Adipocyte (in vitro differentiated cells): ENCODE measurements around the gene RANBP17.

ENCODE experiments used
- DNase-seq: peaks from one replicate; pipeline ENCODE4 v3.0.0-alpha.2; 2015; ENCODE audit warnings: low read depth
- H3K27me3 ChIP-seq: replicated peaks from 2 replicates; pipeline ENCODE4 v1.7.0; 2013; ENCODE audit warnings: mild to moderate bottlenecking, low read length, moderate library complexity; ENCODE audit not compliant: control insufficient read depth, insufficient read depth
- H3K36me3 ChIP-seq: 2 replicates; pipeline ENCODE4 v1.7.0; 2013; ENCODE audit warnings: low read length, mild to moderate bottlenecking, moderate library complexity; ENCODE audit not compliant: control insufficient read depth, insufficient read depth, severe bottlenecking
- H3K4me1 ChIP-seq: 2 replicates; pipeline ENCODE4 v1.7.0; 2013; ENCODE audit warnings: mild to moderate bottlenecking, low read length, moderate library complexity; ENCODE audit not compliant: control insufficient read depth, insufficient read depth
- H3K4me3 ChIP-seq: 2 replicates; pipeline ENCODE4 v1.7.0; 2013; ENCODE audit warnings: mild to moderate bottlenecking, low read length, moderate library complexity
- H3K9ac ChIP-seq: 2 replicates; pipeline ENCODE4 v1.7.0; 2013; ENCODE audit warnings: mild to moderate bottlenecking, low read length, moderate library complexity
- H3K9me3 ChIP-seq: 2 replicates; pipeline ENCODE4 v1.7.0; 2013; ENCODE audit warnings: mild to moderate bottlenecking, low read length, moderate library complexity; ENCODE audit not compliant: control insufficient read depth

Gene RANBP17

DNA sequence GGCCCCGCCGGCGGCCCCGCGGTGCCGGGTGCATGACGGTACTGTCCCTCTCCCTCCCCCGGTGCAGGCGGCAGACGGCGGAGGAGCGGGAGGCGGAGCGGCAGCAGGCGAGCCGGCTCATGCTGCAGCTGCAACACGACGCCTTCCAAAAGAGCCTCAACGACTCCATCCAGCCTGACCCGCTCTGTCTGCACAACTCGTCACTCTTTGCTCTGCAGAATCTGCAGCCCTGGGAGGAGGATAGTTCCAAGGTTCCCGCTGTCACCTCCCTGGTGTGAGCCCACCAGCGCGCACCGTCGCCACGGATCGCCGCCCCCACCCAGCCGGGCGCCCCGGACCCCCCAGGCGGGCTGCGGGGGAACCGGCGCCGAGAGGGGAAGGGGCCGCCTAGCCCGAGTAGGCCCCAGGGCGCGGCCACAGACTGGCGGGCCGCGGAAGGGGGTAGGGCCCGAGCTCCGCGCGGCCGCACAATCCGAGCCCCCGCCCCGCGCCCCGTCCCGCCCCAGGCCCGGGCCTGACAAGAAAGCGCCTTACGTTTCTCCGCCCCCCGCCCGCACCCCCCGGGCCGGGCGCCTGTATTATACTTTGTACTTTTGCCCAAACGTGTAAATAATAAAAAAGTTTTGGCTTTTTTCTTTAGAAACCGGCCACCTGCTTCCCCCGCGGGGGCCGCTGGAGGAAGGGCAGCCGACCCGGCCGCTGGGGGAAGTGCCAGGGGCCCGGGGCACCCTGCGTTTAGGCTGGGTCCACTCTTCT lies 449.7 kb downstream of the RANBP17 start:
- H3K36me3 ChIP-seq = no peaks in the 10 kb centered on the region
- H3K9me3 ChIP-seq = peaks cover 3% of the 10 kb centered on the region
- H3K9ac ChIP-seq = no peak overlapping the region
- H3K27me3 ChIP-seq = peaks cover 78% of the 10 kb centered on the region
- DNase-seq = peak; percentile 61
- no peak overlapping the region for H3K4me3 ChIP-seq
- H3K4me1 ChIP-seq = peaks cover 6% of the 10 kb centered on the region

DNA sequence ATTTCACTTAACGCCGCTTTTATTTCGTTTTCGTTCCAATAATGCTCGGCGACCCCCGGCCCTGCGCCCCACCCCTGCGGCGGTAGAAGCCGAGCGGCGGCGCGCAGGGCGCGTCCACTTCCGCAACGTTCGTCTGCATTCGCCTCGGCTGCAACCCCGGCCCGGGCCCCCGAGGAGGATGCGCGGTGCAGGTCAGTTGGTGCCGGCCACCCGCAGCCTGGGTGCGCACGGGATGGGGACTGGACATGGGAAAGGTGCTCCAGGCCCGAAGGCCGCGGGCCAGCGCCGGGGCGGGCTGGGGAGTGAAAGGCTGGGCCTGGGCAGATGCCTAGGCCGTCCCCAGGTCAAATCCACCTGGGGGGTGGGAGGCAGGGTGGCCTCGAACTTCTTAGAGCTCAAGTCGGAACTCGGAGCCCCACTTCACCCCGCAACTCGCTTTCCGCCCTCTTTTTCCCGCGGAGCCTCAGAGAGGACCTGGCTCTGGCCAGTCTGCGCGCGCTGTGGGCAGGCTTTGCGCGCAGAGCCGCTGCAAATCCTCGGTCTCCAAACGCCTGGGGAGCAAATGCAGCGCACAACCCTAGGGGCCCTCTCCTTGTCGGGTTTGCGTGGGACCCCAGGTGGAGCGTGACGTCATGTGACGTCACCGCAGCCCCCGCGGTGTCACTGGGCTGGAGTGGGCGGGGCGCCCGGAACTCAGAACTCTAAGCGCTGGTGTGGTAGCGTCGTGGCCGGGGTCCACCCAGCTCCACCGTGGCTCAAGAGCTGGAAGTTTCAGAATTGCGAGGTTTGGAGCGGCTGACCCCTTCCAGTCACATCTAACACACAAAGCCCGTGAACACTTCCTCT lies 450.5 kb downstream of the RANBP17 start:
- DNase-seq = no peak
- Histone ChIP-seq H3K4me1 (peaks cover 9% of the 10 kb centered on the region), H3K27me3 (peaks cover 78% of the 10 kb centered on the region), H3K4me3 (no peak overlapping the region), H3K9me3 (peaks cover 3% of the 10 kb centered on the region), H3K9ac (no peak overlapping the region), H3K36me3 (no peaks in the 10 kb centered on the region)

- H3K4me1 ChIP-seq = peaks cover 9% of the 10 kb centered on the region
- no peak overlapping the region for H3K4me3 ChIP-seq
- no peak overlapping the region for H3K9ac ChIP-seq
Measured at GRCh38 chr5:171313481-171314206, 451.8 kb downstream of the RANBP17 start.

GRCh38 chr5:171314728-171315385 lies 453.0 kb downstream of the RANBP17 start:
- Histone ChIP-seq H3K36me3 (no peaks in the 10 kb centered on the region), H3K4me1 (peaks cover 9% of the 10 kb centered on the region), H3K9ac (no peak overlapping the region), H3K4me3 (peak overlapping the region; percentile 36), H3K27me3 (peaks cover 78% of the 10 kb centered on the region), H3K9me3 (no peaks in the 10 kb centered on the region)
- DNase-seq = peak; percentile 41

More at GRCh38 chr5:171313481-171314206, 451.8 kb downstream of the RANBP17 start:
- Histone ChIP-seq H3K36me3 (no peaks in the 10 kb centered on the region), H3K9me3 (no peaks in the 10 kb centered on the region), H3K27me3 (peaks cover 76% of the 10 kb centered on the region)
- no peak for DNase-seq

DNA sequence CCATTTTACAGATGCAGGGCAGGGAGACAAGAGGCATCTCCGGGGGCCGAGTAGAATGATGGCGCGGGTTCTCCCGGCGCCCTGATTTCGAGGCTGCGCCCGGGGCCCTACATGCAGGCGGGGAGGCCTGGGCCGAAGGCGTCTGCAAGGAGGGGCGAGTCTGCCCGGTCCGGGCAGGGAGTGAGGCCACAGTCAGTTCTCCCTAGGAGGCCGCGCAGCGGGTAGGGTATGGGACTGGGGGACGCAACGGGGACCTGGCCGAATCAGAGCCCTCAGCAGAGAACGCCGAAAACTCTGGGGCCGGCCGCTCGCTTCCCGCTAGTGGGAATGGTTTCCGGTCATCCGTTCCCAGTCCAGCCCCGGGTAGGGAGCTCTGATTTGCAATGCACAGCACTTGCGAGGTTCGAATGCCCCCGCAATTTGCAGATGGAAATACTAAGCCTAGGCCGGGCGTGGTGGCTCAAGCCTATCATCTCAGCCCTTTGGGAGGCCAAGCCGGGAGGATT lies 453.6 kb downstream of the RANBP17 start:
- DNase-seq = no peak

DNA sequence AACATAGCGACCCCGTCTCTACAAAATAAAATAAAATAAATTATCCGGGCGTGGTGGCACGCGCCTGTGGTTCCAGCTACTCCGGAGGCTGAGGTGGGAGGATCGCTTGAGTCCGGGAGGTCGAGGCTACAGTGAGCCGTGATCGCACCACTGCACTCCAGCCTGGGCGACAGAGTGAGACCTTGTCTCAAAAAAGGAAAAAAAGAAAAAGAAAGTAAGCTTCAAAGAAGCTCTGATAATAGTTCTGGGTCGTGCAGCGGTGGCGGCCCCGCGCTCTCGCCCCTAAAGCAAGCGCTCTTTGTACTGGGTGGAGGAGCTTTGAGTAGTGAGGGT lies 454.1 kb downstream of the RANBP17 start:
- peaks cover 81% of the 10 kb centered on the region for H3K27me3 ChIP-seq
- H3K9ac ChIP-seq = no peak overlapping the region
- no peaks in the 10 kb centered on the region for H3K36me3 ChIP-seq
- DNase-seq = no peak
- no peaks in the 10 kb centered on the region for H3K9me3 ChIP-seq
- no peak overlapping the region for H3K4me3 ChIP-seq
- H3K4me1 ChIP-seq = peaks cover 9% of the 10 kb centered on the region

More for the DNA sequence above, 453.6 kb downstream of the RANBP17 start:
- no peaks in the 10 kb centered on the region for H3K9me3 ChIP-seq
- peaks cover 83% of the 10 kb centered on the region for H3K27me3 ChIP-seq
- peaks cover 9% of the 10 kb centered on the region for H3K4me1 ChIP-seq
- H3K36me3 ChIP-seq = no peaks in the 10 kb centered on the region
- peak overlapping the region; percentile 36 for H3K4me3 ChIP-seq
- no peak overlapping the region for H3K9ac ChIP-seq

- peaks cover 9% of the 10 kb centered on the region for H3K4me1 ChIP-seq
- H3K27me3 ChIP-seq = peaks cover 82% of the 10 kb centered on the region
- H3K9me3 ChIP-seq = no peaks in the 10 kb centered on the region
- H3K36me3 ChIP-seq = no peaks in the 10 kb centered on the region
- no peak overlapping the region for H3K4me3 ChIP-seq
- H3K9ac ChIP-seq = no peak overlapping the region
- DNase-seq = no peak
Measured at GRCh38 chr5:171316258-171317121, 454.7 kb downstream of the RANBP17 start.

DNA sequence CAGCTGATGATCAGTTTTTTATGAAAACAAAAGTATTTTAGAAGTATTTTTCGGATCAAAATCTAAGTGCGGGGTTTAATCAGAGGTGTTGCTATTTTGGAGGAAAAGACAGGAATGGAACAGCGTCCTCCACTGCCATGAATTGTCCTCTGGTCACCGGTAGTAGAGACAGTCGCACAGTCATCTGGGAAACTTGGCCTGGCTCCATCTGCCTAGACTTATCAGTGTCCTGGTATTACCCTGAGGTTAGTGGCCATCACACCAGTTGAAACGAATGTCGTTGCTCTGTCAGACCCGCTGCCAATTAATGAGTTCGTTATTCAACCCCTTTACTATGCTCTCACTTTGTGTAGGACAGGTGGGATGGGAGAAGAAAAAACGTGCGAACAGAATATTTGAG lies 455.4 kb downstream of the RANBP17 start:
- Histone ChIP-seq H3K4me3 (no peak overlapping the region), H3K4me1 (peaks cover 9% of the 10 kb centered on the region), H3K36me3 (no peaks in the 10 kb centered on the region), H3K27me3 (peaks cover 88% of the 10 kb centered on the region), H3K9ac (no peak overlapping the region), H3K9me3 (no peaks in the 10 kb centered on the region)
- DNase-seq = no peak

GRCh38 chr5:171318026-171318425 lies 456.2 kb downstream of the RANBP17 start:
- H3K4me1 ChIP-seq = peaks cover 9% of the 10 kb centered on the region
- no peak for DNase-seq
- H3K36me3 ChIP-seq = no peaks in the 10 kb centered on the region
- no peak overlapping the region for H3K9ac ChIP-seq
- H3K9me3 ChIP-seq = no peaks in the 10 kb centered on the region
- peaks cover 87% of the 10 kb centered on the region for H3K27me3 ChIP-seq
- H3K4me3 ChIP-seq = no peak overlapping the region

DNA sequence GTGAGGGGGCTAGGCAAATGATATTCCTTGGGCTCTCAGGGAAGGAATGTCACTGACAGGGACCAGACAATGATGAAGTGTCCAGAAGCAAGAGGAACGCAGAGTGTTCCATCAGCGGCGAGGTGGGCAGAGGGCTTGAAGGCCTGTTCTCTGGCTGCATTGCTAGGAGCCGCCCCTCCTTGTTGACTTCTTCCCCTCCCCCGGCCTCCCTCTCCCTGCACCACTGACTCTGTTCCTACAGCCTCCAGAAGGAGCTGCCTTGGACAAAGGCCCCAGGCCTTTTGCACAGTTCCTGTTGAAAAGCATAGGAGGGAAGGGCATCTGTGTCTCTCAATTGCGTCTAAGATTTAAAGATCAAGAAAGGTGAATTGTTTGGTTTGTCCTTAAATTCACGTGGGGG lies 459.6 kb downstream of the RANBP17 start:
- Histone ChIP-seq H3K9ac (no peak overlapping the region), H3K4me1 (peaks cover 9% of the 10 kb centered on the region), H3K4me3 (no peak overlapping the region), H3K9me3 (no peaks in the 10 kb centered on the region), H3K36me3 (no peaks in the 10 kb centered on the region), H3K27me3 (peaks cover 88% of the 10 kb centered on the region)
- DNase-seq = no peak
